Glutamatergic neuron (in vitro differentiated cells): ENCODE results near the gene SH2D3C. TPM values are rescaled to one million over a fixed set of nuclear protein-coding genes. Genes with fewer than 3 reads are reported as not detected.

Source experiments
- DNase-seq: peaks from one replicate; pipeline ENCODE4 v3.0.0; 2022
- H3K27ac Mint-ChIP-seq: one replicate; pipeline ENCODE4 v1.8.0; 2020; ENCODE audit warnings: mild to moderate bottlenecking, mixed read lengths, inconsistent platforms; ENCODE audit not compliant: unreplicated experiment
- H3K27me3 Mint-ChIP-seq: one replicate; pipeline ENCODE4 v1.8.0; 2020; ENCODE audit warnings: mild to moderate bottlenecking, moderate library complexity, mixed read lengths, inconsistent platforms; ENCODE audit not compliant: unreplicated experiment
- H3K36me3 Mint-ChIP-seq: one replicate; pipeline ENCODE4 v1.8.0; 2020; ENCODE audit warnings: mild to moderate bottlenecking, mixed read lengths, inconsistent platforms; ENCODE audit not compliant: unreplicated experiment
- H3K4me1 Mint-ChIP-seq: one replicate; pipeline ENCODE4 v1.8.0; 2020; ENCODE audit warnings: mild to moderate bottlenecking, low read depth, mixed read lengths, inconsistent platforms; ENCODE audit not compliant: unreplicated experiment
- H3K4me3 Mint-ChIP-seq: one replicate; pipeline ENCODE4 v1.8.0; 2020; ENCODE audit warnings: mild to moderate bottlenecking, mixed read lengths, inconsistent platforms; ENCODE audit not compliant: unreplicated experiment
- H3K9me3 Mint-ChIP-seq: one replicate; pipeline ENCODE4 v1.8.0; 2020; ENCODE audit warnings: mild to moderate bottlenecking, moderate library complexity, mixed read lengths, inconsistent platforms; ENCODE audit not compliant: unreplicated experiment
- total RNA-seq: library from RNA; stranded (reverse); fragmentation: NEBNext Ultra II Directional; extraction: Animal tissue kit (Norgen Biotek cat#: 25700); gene quantifications from one replicate; pipeline ENCODE4 v1.2.1, GENCODE V29; 2021; ENCODE audit not compliant: unreplicated experiment
- TF ChIP-seq, protein P1 (sequence below): fragments of 200-600 bp; sonication (generic); IDR thresholded peaks from one replicate; pipeline ENCODE4 v1.5.0; 2021; ENCODE audit not compliant: partially characterized antibody, unreplicated experiment

SH2D3C gene
- total RNA-seq, 1 donor from 2014 or later, result 71.7 TPM

DNA sequence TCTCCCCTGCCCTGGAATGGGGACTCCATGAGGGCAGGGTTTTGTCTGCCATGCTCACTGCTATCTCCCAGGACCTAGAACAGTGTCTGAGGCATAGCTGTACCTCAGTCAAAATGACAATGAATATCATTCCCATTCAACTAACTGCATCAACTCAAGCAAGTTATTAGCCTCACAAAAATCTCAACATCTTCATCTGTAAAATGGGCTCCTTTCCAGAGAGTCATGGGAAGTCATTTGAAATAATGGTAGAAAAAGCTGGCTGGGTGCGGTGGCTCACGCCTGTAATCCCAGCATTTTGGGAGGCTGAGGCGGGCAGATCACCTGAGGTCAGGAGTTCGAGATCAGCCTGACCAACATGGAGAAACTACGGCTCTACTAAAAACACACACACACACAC, 9.4 kb downstream of the SH2D3C start:
- H3K27me3 Mint-ChIP-seq, result peaks cover 13% of the 10 kb centered on the region
- TF ChIP-seq, protein P1, sequence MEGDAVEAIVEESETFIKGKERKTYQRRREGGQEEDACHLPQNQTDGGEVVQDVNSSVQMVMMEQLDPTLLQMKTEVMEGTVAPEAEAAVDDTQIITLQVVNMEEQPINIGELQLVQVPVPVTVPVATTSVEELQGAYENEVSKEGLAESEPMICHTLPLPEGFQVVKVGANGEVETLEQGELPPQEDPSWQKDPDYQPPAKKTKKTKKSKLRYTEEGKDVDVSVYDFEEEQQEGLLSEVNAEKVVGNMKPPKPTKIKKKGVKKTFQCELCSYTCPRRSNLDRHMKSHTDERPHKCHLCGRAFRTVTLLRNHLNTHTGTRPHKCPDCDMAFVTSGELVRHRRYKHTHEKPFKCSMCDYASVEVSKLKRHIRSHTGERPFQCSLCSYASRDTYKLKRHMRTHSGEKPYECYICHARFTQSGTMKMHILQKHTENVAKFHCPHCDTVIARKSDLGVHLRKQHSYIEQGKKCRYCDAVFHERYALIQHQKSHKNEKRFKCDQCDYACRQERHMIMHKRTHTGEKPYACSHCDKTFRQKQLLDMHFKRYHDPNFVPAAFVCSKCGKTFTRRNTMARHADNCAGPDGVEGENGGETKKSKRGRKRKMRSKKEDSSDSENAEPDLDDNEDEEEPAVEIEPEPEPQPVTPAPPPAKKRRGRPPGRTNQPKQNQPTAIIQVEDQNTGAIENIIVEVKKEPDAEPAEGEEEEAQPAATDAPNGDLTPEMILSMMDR, result no peak
- peaks cover 10% of the 10 kb centered on the region for H3K9me3 Mint-ChIP-seq
- peak overlapping the region; percentile 12 for H3K4me3 Mint-ChIP-seq
- no peak for DNase-seq
- peaks cover 29% of the 10 kb centered on the region for H3K4me1 Mint-ChIP-seq
- H3K36me3 Mint-ChIP-seq, result no peaks in the 10 kb centered on the region
- H3K27ac Mint-ChIP-seq, result peak overlapping the region; percentile 25

DNA sequence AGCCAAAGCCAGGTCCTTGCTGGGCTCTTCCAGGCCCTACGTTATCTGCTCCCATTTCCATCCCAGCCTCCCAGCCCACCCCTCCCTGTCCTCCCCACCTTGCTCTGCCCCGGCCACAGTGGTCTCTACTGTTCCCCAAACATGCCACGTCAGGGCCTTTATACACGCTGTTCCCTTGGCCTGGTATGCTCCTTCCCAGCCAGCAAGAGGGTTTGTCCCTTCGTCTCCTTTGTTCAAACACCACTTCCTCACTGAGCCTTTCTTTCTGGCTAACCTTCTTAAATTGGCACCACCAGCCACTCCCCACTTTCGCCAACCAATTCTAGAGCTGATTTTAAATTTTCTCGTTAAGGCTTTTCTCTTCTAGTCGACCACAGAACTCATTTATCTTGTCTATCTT, 9.8 kb downstream of the SH2D3C start:
- Mint-ChIP-seq H3K4me1 (peaks cover 30% of the 10 kb centered on the region), H3K27me3 (peaks cover 13% of the 10 kb centered on the region), H3K9me3 (peaks cover 10% of the 10 kb centered on the region), H3K4me3 (peak overlapping the region; percentile 12), H3K27ac (peak overlapping the region; percentile 25), H3K36me3 (no peaks in the 10 kb centered on the region)
- no peak for DNase-seq
- TF ChIP-seq, protein P1, result no peak

DNA sequence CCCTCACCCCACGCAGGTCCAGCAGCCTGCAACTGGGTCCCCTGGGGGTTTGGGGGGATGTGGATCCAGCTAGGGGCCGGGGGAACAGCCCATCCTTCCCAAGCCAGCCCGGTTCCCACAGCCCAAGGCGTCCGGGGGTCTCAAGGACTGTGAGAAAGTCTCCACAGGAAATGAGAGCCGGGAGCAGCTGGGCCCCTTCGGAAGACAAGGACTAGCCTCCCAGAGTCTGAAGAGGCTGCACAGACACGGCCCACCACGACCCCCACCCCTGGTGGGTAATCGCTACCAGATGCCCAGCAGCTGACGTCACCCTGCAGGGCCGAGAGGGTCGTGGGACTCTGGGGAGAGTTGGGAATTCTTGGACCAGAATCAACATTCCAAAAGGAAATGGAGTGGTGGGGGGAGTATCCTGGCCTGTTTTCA, 10.5 kb downstream of the SH2D3C start:
- H3K4me1 Mint-ChIP-seq, result peaks cover 31% of the 10 kb centered on the region
- H3K9me3 Mint-ChIP-seq, result peaks cover 13% of the 10 kb centered on the region
- H3K27ac Mint-ChIP-seq, result no peak overlapping the region
- DNase-seq, result peak; percentile 51
- peaks cover 14% of the 10 kb centered on the region for H3K27me3 Mint-ChIP-seq
- TF ChIP-seq, protein P1, result no peak
- no peak overlapping the region for H3K4me3 Mint-ChIP-seq
- H3K36me3 Mint-ChIP-seq, result no peaks in the 10 kb centered on the region

DNA sequence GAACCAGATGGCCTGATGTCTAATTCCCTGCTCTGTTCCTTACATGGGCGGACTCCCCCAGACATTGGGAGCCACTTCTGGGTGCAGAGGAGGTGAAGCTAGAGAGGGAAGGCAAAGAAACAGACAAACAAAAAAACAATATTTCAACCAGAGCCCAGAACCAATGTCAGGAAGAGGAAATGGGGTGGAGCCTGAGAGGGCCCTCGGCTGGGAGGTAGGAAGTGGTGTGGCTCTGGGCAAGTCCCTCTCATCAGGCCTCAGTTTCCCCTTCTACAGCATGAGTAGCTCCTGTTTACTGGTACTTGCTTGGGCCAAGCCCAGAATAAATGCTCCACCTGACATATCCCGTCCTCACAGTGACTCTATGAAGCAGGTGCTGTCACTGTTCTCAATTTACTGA, 11.1 kb downstream of the SH2D3C start:
- Mint-ChIP-seq H3K4me1 (peaks cover 36% of the 10 kb centered on the region), H3K4me3 (peak overlapping the region; percentile 56), H3K9me3 (peaks cover 13% of the 10 kb centered on the region), H3K27me3 (peaks cover 19% of the 10 kb centered on the region), H3K36me3 (no peaks in the 10 kb centered on the region), H3K27ac (peak overlapping the region; percentile 80)
- no peak for DNase-seq
- TF ChIP-seq, protein P1, result no peak

DNA sequence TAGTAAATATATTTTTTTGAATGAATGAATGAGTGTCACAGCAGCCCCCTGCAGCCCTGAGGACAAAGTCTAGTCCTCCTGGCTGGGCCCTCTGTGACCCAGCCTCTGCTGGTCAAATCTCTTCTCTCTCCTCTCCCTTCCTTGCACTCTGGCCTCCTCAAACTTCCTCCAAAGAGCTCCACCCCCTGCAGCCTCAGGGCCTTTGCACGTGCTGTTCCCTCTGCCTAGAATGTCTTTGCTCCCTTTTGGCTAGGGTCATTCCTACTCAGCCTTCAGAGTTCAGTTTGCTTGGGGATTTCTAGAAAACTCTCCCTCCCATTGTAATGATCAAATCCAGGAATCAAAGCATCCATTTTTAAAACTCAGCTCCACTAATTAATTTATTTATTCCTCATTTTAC, 13.0 kb downstream of the SH2D3C start:
- Mint-ChIP-seq H3K4me3 (peak overlapping the region; percentile 42), H3K36me3 (no peaks in the 10 kb centered on the region), H3K27me3 (peaks cover 21% of the 10 kb centered on the region), H3K4me1 (peaks cover 40% of the 10 kb centered on the region), H3K9me3 (peaks cover 13% of the 10 kb centered on the region), H3K27ac (no peak overlapping the region)
- DNase-seq, result no peak
- TF ChIP-seq, protein P1, result no peak
